NCI-H510A treated with DMSO at 0.1 percent for 48 hours (cell line): Measurements from ENCODE around the gene RNF215.
"Not testable (repeated sequence)": the region's sequence is repeated elsewhere in the genome, so short reads cannot be mapped to it uniquely, and the experiment has no call there.

ENCODE experiments used
- DNase-seq: peaks from one replicate; lab custom pipeline; 2025; lab: John Stamatoyannopoulos, UW

The RNF215 gene

GRCh38 chr22:30421695-30422480, 34.7 kb upstream of the RNF215 start:
- no peak for DNase-seq

DNA sequence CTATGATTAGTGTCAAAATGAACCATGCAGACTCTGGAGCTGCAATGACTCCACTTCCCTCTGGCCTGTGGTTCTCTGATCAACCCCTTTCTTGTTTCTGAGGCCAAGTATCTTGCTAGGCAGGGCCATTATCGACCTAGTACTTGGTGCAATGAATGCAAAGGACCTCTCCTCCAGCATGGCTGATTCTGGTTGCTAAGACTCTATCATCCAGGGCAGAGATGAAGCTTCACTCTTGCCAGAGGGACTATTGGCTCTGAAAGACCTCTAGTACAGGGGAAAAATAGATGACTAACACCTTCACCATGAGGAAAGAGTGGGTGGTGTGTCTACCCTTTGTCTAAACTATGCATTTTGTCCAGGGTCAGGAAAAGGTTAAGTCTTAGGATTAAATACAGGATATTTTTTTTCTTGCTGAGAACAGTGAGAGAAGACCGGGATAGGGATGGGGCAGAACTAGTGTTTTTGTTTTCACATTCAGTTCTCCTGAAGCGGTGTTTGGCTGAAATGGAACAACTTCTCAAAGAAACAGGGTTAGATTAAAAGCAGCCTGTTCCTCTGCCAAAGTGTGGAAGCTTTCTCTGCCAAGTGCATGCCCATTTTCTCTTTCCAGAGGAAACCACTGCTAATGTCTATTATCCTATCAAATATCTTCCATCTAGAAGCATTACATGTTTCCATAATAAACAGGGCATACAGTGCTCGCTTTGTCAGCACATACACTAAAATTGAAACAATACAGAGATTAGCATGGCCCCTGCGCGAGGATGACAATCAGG, 33.3 kb upstream of the RNF215 start:
- DNase-seq = no peak

DNA sequence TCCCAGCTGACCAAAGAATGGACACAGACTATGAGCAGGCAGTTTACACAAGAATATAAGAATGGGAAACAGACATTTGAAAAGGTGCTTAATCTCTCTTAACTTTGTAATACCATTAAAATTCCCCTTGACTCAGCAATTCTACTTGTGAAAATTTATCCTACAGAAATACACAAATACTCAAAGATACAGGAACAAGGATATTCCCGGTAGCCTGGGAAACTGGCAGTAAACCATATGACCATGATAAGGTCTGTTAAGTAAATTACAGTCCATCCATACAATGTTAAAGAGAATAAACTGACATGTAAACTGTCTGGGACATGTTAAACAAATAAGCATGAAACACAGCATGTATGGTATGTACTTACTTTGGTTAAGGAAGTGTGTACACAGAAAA, 29.6 kb upstream of the RNF215 start:
- no peak for DNase-seq

- DNase-seq = no peak
Measured at GRCh38 chr22:30416403-30416802, 29.2 kb upstream of the RNF215 start.

- DNase-seq = no peak
Measured at GRCh38 chr22:30414525-30415047, 27.4 kb upstream of the RNF215 start.

DNA sequence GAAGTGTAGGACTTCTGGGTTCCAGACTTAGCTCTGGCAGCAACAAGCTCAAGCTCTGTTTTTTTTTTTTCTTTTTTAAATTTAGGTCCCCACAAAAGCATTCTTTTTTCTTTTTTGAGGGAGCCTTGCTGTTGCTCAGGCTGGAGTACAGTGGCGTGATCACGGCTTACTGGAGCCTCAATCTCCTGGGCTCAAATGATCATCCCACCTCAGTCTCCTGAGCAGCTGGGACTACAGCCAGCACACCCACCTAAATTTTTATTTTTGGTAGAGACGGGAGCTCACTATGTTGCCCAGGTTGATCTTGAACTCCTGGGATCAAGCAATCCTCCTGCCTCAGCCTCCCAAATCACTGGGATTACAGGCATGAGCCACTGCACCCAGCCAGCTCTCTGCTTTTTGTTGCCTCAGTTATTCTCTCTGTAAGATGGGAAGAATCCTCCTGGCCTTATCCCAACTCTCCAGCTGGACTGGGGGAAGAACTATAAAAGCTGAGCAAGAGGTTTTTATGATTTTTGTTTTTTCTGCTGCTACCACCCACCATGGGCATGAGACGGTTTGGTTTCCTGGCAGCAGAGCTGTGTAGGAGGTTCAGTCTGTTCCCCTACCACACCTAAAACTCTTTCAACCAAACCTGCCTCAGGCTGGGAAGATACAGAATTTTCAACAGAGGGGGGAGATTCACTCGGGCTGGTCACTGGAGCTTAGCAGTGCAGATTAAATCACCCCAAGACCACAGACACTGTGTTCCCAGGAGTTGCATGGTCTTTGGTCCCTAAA, 26.7 kb upstream of the RNF215 start:
- no peak for DNase-seq

GRCh38 chr22:30413001-30413400, 25.8 kb upstream of the RNF215 start:
- no peak for DNase-seq

DNA sequence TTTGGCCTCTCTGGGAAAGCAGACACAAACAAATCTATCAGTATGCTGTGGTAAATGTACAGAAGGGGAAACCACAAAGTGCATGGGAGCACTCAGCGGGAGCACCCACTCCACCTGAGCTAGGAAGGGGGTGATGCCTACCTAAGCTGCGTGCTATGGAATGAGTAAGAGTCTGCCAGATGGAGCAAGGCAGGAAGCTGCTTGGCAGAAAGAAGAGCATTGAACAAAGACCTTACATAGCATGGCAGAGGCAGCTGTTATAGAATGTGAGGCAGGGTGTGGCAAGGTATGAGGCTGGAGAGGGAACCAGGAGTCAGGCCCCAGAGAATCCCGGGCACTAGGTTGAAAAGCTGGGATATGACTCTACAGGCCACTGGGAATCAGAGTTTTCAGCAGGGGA, 24.6 kb upstream of the RNF215 start:
- DNase-seq = no peak

DNA sequence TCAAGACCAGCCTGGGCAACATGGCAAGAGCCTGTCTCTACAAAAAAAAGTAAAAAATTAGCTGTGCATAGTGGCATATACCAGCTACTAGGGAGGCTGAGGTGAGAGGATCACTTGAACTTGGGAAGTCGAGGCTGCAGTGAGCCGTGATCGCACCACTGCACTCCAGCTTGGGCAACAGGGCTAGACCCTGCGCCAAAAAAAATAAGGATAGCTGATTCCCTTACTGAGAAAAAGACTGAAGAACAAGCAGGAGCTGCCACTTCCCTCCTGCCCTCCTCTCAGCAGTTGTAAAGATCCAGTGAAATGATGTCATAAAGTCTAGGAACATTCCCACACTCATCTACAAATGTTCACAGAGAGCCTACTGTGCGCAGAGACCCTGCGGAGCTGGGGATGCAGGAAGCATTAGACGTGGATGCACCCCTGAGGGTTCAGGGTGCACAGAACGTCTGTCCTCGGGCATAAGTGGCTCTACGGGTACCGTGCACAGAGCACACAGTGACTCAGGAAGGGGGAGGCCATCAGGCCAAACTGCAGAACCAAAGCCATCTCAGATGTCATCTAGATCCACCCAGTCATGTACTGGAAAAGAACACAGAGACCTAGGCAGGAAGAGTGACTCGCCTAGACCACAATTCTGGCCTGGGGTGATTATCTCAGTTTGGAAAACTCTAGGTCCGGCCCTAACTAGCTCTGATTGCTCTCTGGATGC, 21.3 kb upstream of the RNF215 start:
- no peak for DNase-seq

DNA sequence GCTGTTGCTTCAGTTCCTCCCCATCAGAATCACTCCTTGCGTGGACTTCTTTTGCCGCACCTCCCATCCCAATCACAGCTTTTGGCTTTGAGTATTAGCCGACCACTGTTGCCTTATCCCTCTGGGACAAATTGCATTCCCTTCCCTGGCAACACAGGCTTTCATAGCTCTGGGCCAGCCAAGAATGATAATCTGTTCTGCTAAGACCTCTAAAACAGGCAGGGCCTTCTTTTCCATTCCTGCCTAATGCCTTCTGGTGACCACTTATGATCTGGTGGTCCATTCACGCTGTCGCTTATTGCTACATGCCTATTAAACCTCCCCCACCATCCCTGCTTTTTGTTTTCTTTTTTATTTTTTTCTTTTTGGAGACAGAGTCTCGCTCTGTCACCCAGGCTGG, 19.2 kb upstream of the RNF215 start:
- no peak for DNase-seq

- no peak for DNase-seq
Measured at GRCh38 chr22:30405731-30406130, 18.5 kb upstream of the RNF215 start.

DNA sequence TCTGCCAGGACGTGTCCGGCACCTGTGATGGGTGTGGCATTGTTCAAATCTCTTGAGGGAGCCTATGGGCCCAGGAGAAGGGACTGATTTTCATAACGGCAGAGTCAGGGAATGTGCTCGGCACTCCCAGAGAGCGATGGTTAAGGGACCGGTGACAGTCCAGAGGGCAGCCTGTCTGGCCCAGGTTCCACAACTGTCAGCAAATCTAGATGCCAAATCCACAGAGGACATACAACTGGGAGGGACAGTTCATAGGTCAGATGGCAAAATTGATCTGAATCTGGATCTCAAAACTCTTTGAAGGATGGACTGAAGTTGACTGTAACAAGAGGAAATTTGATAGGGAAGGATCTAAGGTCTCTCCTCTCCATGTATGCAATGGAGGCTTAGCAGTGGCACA, 17.1 kb upstream of the RNF215 start:
- DNase-seq = no peak

GRCh38 chr22:30402766-30403104, 15.5 kb upstream of the RNF215 start:
- DNase-seq = not testable (repeated sequence)

- no peak for DNase-seq
Measured at GRCh38 chr22:30402028-30402765, 15.0 kb upstream of the RNF215 start.

GRCh38 chr22:30401024-30401423, 13.8 kb upstream of the RNF215 start:
- DNase-seq = not testable (repeated sequence)

DNA sequence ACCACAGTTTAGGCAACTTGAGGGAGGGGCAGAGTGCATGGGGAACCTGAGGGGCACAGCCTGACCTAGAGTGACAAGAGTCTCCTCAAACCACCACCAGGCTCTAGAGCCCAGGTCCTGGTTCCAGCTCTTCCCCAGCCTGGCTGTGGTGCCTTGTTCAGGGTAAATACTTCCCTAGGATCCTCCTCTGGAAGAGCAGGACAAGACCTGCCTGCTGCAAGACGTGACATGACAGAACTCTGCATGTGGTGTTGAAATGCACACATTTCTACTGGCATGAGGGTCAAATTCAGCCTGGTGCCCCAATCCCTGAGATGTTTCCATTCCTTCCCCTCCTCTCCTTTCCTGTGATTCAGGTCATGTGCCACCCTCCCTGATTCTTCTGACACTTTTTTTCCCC, 12.9 kb upstream of the RNF215 start:
- no peak for DNase-seq

DNA sequence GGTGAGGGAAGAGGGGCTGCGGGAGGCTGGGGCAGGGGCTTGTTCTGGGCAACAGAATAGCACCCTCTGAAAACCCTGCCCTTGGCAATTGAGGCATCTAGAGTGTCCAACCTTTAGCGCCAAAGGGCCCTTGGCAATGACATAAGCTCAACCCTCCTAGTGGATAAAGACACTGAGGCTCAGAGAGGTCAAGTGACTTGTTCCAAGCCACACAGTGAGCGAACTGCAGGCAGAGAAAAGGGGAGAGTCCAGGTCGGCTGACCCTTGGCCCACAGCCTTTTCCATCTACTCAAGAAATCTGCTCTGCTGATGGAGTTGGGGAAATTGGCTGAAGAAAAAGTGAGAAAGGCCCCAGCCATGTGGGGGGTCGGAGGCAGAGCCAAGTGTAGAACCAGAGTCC, 12.5 kb upstream of the RNF215 start:
- DNase-seq = no peak

- DNase-seq = no peak
Measured at GRCh38 chr22:30398685-30399680, 11.8 kb upstream of the RNF215 start.

GRCh38 chr22:30397656-30398635, 10.7 kb upstream of the RNF215 start:
- DNase-seq = no peak
